Activated naive CD4-positive, alpha-beta T cell treated with anti-CD3 and anti-CD28 coated beads for 36 hours (primary cell): Measurements from ENCODE around the gene EPS8L1. TPM values are rescaled to one million over a fixed set of nuclear protein-coding genes. Genes with fewer than 3 reads are reported as not detected.

Source experiments
- CTCF ChIA-PET: fragments of 350-600 bp; sonication (Branson Sonifier 250); formaldehyde crosslinking; loops from one replicate; lab custom pipeline; 2021; ENCODE audit warnings: antibody characterized with exemption; lab: Charles Lee
- DNase-seq: peaks from one replicate; pipeline ENCODE4 v3.0.0-alpha.2; 2020
- H3K27ac Mint-ChIP-seq: one replicate; pipeline ENCODE4 v1.8.0; 2021; ENCODE audit warnings: mild to moderate bottlenecking, mixed read lengths
- H3K27me3 Mint-ChIP-seq: one replicate; pipeline ENCODE4 v1.8.0; 2021; ENCODE audit warnings: low read depth, mixed read lengths
- H3K36me3 Mint-ChIP-seq: one replicate; pipeline ENCODE4 v1.8.0; 2021; ENCODE audit warnings: low read depth, mixed read lengths
- H3K4me1 Mint-ChIP-seq: one replicate; pipeline ENCODE4 v1.8.0; 2021; ENCODE audit warnings: low read depth, mixed read lengths
- H3K4me3 Mint-ChIP-seq: one replicate; pipeline ENCODE4 v1.8.0; 2021; ENCODE audit warnings: mild to moderate bottlenecking, moderate library complexity, mixed read lengths
- H3K9me3 Mint-ChIP-seq: one replicate; pipeline ENCODE4 v1.8.0; 2021; ENCODE audit warnings: mixed read lengths
- intact Hi-C: fragments of 100-400 bp; cut with micrococcal nuclease; formaldehyde crosslinking; loops from one replicate; pipeline ENCODE4 v1.15.1; 2023
- total RNA-seq, 2 experiments: library from RNA; stranded (reverse); gene quantifications; one replicate each; pipeline ENCODE4 v1.2.3, GENCODE V29; 2021

The EPS8L1 gene
- total RNA-seq, 2 experiments from 2014 or later: 0.88 to 0.89 TPM

GRCh38 chr19:55084416-55084815 lies 8.7 kb downstream of the EPS8L1 start:
- Mint-ChIP-seq H3K27ac (no peak overlapping the region), H3K27me3 (peaks cover 71% of the 10 kb centered on the region), H3K4me1 (peaks cover 39% of the 10 kb centered on the region), H3K36me3 (peaks cover 3% of the 10 kb centered on the region), H3K9me3 (no peaks in the 10 kb centered on the region), H3K4me3 (no peak overlapping the region)
- intact Hi-C loops: loop anchor here (10.0 kb wide), 2 partner anchors 80 to 620 kb away; partner anchors contain the start of genes DNAAF3 and LENG9
- CTCF ChIA-PET: interaction anchor here (1.1 kb wide), 1 partner anchor 57 kb away, joined by 3 read pairs; no protein-coding TSS in a partner anchor
- no peak for DNase-seq

- no peak for DNase-seq
- H3K4me1 Mint-ChIP-seq: peaks cover 28% of the 10 kb centered on the region
- H3K36me3 Mint-ChIP-seq: peaks cover 15% of the 10 kb centered on the region
- no peak overlapping the region for H3K27ac Mint-ChIP-seq
- no peak overlapping the region for H3K4me3 Mint-ChIP-seq
- peaks cover 59% of the 10 kb centered on the region for H3K27me3 Mint-ChIP-seq
- no peaks in the 10 kb centered on the region for H3K9me3 Mint-ChIP-seq
- intact Hi-C loops: loop anchor here (10.0 kb wide), 2 partner anchors 79 to 621 kb away; partner anchors contain the start of genes DNAAF3 and LENG9
- CTCF ChIA-PET: interaction anchor here (1.2 kb wide), 1 partner anchor 46 kb away, joined by 3 read pairs; no protein-coding TSS in a partner anchor
These were observed 10.4 kb downstream of the EPS8L1 start for GRCh38 chr19:55085923-55086715.

- CTCF ChIA-PET: interaction anchor here (1.1 to 1.3 kb wide), 2 partner anchors 21 to 50 kb away, joined by 3 read pairs; no protein-coding TSS in a partner anchor
- Mint-ChIP-seq H3K27ac (no peak overlapping the region), H3K27me3 (peaks cover 55% of the 10 kb centered on the region), H3K4me3 (peak overlapping the region; percentile 59), H3K9me3 (no peaks in the 10 kb centered on the region), H3K4me1 (peaks cover 22% of the 10 kb centered on the region), H3K36me3 (peaks cover 15% of the 10 kb centered on the region)
- intact Hi-C loops: loop anchor here (10.0 kb wide), 2 partner anchors 78 to 622 kb away; partner anchors contain the start of genes DNAAF3 and LENG9
- DNase-seq: peak; percentile 73
These were observed 11.3 kb downstream of the EPS8L1 start for GRCh38 chr19:55086730-55087541.

GRCh38 chr19:55087542-55087901 lies 11.9 kb downstream of the EPS8L1 start:
- intact Hi-C loops: loop anchor here (10.0 kb wide), 2 partner anchors 77 to 623 kb away; partner anchors contain the start of genes DNAAF3 and LENG9
- CTCF ChIA-PET: interaction anchor here (1.1 to 1.3 kb wide), 2 partner anchors 22 to 49 kb away, joined by 3 read pairs; no protein-coding TSS in a partner anchor
- Mint-ChIP-seq H3K27ac (no peak overlapping the region), H3K4me3 (peak overlapping the region; percentile 59), H3K9me3 (no peaks in the 10 kb centered on the region), H3K36me3 (peaks cover 15% of the 10 kb centered on the region), H3K27me3 (peaks cover 51% of the 10 kb centered on the region), H3K4me1 (peaks cover 18% of the 10 kb centered on the region)
- DNase-seq: no peak

GRCh38 chr19:55088021-55088451 lies 12.4 kb downstream of the EPS8L1 start:
- Mint-ChIP-seq H3K9me3 (no peaks in the 10 kb centered on the region), H3K36me3 (peaks cover 15% of the 10 kb centered on the region), H3K27me3 (peaks cover 46% of the 10 kb centered on the region), H3K27ac (no peak overlapping the region), H3K4me3 (peak overlapping the region; percentile 19), H3K4me1 (peaks cover 17% of the 10 kb centered on the region)
- CTCF ChIA-PET: interaction anchor here (0.7 to 2.0 kb wide), 5 partner anchors 8 to 49 kb away, joined by 3 to 7 read pairs (median 3); no protein-coding TSS in a partner anchor
- intact Hi-C loops: loop anchor here (10.0 kb wide), 2 partner anchors 77 to 623 kb away; partner anchors contain the start of genes DNAAF3 and LENG9
- DNase-seq: no peak

GRCh38 chr19:55088543-55089341 lies 13.1 kb downstream of the EPS8L1 start:
- Mint-ChIP-seq H3K27me3 (peaks cover 43% of the 10 kb centered on the region), H3K4me3 (no peak overlapping the region), H3K36me3 (peaks cover 15% of the 10 kb centered on the region), H3K9me3 (no peaks in the 10 kb centered on the region), H3K27ac (no peak overlapping the region), H3K4me1 (peaks cover 17% of the 10 kb centered on the region)
- DNase-seq: peak; percentile 86
- intact Hi-C loops: loop anchor here (10.0 kb wide), 2 partner anchors 76 to 624 kb away; partner anchors contain the start of genes DNAAF3 and LENG9
- CTCF ChIA-PET: interaction anchor here (0.6 to 2.0 kb wide), 10 partner anchors 9 to 79 kb away, joined by 3 to 7 read pairs (median 3); no protein-coding TSS in a partner anchor

GRCh38 chr19:55089342-55089944 lies 13.8 kb downstream of the EPS8L1 start:
- Mint-ChIP-seq H3K27ac (no peak overlapping the region), H3K9me3 (no peaks in the 10 kb centered on the region), H3K4me1 (peaks cover 17% of the 10 kb centered on the region), H3K4me3 (no peak overlapping the region), H3K36me3 (peaks cover 15% of the 10 kb centered on the region), H3K27me3 (peaks cover 37% of the 10 kb centered on the region)
- DNase-seq: no peak
- CTCF ChIA-PET: interaction anchor here (0.6 to 2.0 kb wide), 8 partner anchors 9 to 78 kb away, joined by 3 to 7 read pairs (median 3); no protein-coding TSS in a partner anchor
- intact Hi-C loops: loop anchor here (10.0 kb wide), 2 partner anchors 75 to 625 kb away; partner anchors contain the start of genes DNAAF3 and LENG9

GRCh38 chr19:55090564-55090963 lies 14.9 kb downstream of the EPS8L1 start:
- no peak for DNase-seq
- Mint-ChIP-seq H3K4me3 (no peak overlapping the region), H3K27ac (no peak overlapping the region), H3K9me3 (no peaks in the 10 kb centered on the region), H3K27me3 (peaks cover 27% of the 10 kb centered on the region), H3K36me3 (peaks cover 20% of the 10 kb centered on the region), H3K4me1 (peaks cover 17% of the 10 kb centered on the region)
- CTCF ChIA-PET: no interaction called here
- intact Hi-C loops: no loop called here

GRCh38 chr19:55091126-55091910 lies 15.6 kb downstream of the EPS8L1 start:
- H3K36me3 Mint-ChIP-seq: peaks cover 20% of the 10 kb centered on the region
- peaks cover 21% of the 10 kb centered on the region for H3K27me3 Mint-ChIP-seq
- intact Hi-C loops: no loop called here
- no peak overlapping the region for H3K4me3 Mint-ChIP-seq
- peaks cover 17% of the 10 kb centered on the region for H3K4me1 Mint-ChIP-seq
- CTCF ChIA-PET: no interaction called here
- no peak overlapping the region for H3K27ac Mint-ChIP-seq
- H3K9me3 Mint-ChIP-seq: no peaks in the 10 kb centered on the region
- DNase-seq: no peak

- DNase-seq: no peak
- intact Hi-C loops: no loop called here
- Mint-ChIP-seq H3K9me3 (no peaks in the 10 kb centered on the region), H3K27me3 (peaks cover 21% of the 10 kb centered on the region), H3K36me3 (peaks cover 20% of the 10 kb centered on the region), H3K4me3 (no peak overlapping the region), H3K27ac (no peak overlapping the region), H3K4me1 (peaks cover 17% of the 10 kb centered on the region)
- CTCF ChIA-PET: no interaction called here
These were observed 16.3 kb downstream of the EPS8L1 start for GRCh38 chr19:55091955-55092354.
